OCI-LY7 (cell line): ENCODE results near the gene DYDC1.

ENCODE experiments used
- CTCF ChIP-seq: fragments of 200-600 bp; sonication (generic); conservative IDR thresholded peaks from 2 replicates; pipeline ENCODE4 v1.5.1; 2014; ENCODE audit warnings: mild to moderate bottlenecking, antibody characterized with exemption, low read length, moderate library complexity, mixed read lengths
- EZH2phosphoT487 ChIP-seq: fragments of 200-600 bp; sonication (generic); IDR thresholded peaks from 2 replicates; pipeline ENCODE4 v1.6.1; 2018; ENCODE audit warnings: low read depth, borderline replicate concordance, mild to moderate bottlenecking, mixed run types, antibody characterized with exemption, low read length, moderate library complexity, mixed read lengths

GRCh38 chr10:80344276-80344675 lies 12.3 kb downstream of the DYDC1 start:
- TF ChIP-seq CTCF (no peak), EZH2phosphoT487 (no peak)
